Activated CD4-positive, CD25-positive, alpha-beta regulatory T cell treated with anti-CD3 and anti-CD28 coated beads, Interleukin-2, amount 50 U/mL, for 16 hours (primary cell): Measurements from ENCODE around the gene SSNA1.

Experiments
- DNase-seq: peaks from one replicate; pipeline ENCODE4 v3.0.0-alpha.2; 2020; ENCODE audit warnings: low read depth, low spot score

Gene SSNA1

GRCh38 chr9:137152844-137153405 lies 35.6 kb upstream of the SSNA1 start:
- DNase-seq: no peak

- peak; percentile 31 for DNase-seq
Measured at GRCh38 chr9:137156567-137157375, 31.7 kb upstream of the SSNA1 start.

GRCh38 chr9:137157618-137158415 lies 30.7 kb upstream of the SSNA1 start:
- DNase-seq: no peak

- no peak for DNase-seq
Measured at GRCh38 chr9:137158625-137159024, 29.9 kb upstream of the SSNA1 start.

- DNase-seq: no peak
Measured at GRCh38 chr9:137159105-137160053, 29.1 kb upstream of the SSNA1 start.

- no peak for DNase-seq
Measured at GRCh38 chr9:137160054-137160425, 28.4 kb upstream of the SSNA1 start.

- no peak for DNase-seq
Measured at GRCh38 chr9:137160716-137161557, 27.5 kb upstream of the SSNA1 start.

GRCh38 chr9:137161558-137162486 lies 26.7 kb upstream of the SSNA1 start:
- no peak for DNase-seq

GRCh38 chr9:137162505-137163364 lies 25.7 kb upstream of the SSNA1 start:
- DNase-seq: no peak

- DNase-seq: no peak
Measured at GRCh38 chr9:137163365-137163715, 25.1 kb upstream of the SSNA1 start.

GRCh38 chr9:137163805-137164204 lies 24.7 kb upstream of the SSNA1 start:
- no peak for DNase-seq

- DNase-seq: no peak
Measured at GRCh38 chr9:137164370-137165249, 23.9 kb upstream of the SSNA1 start.

GRCh38 chr9:137165250-137165836 lies 23.1 kb upstream of the SSNA1 start:
- no peak for DNase-seq

- no peak for DNase-seq
Measured at GRCh38 chr9:137166380-137167229, 21.9 kb upstream of the SSNA1 start.

GRCh38 chr9:137167277-137167746 lies 21.2 kb upstream of the SSNA1 start:
- no peak for DNase-seq
